K562 (cell line): Measurements from ENCODE around the gene SELL. TPM values are rescaled to one million over a fixed set of nuclear protein-coding genes. Genes with fewer than 3 reads are reported as not detected.

ENCODE experiments used
- ATAC-seq: fragments of 200-7000 bp; cut with Tn5 transposase; 3 replicates; pipeline ENCODE4 v1.9.1; 2020; ENCODE audit warnings: moderate library complexity
- BruUV-seq: library from RNA; stranded (reverse); fragments of 400-500 nt; replicated peaks from 2 replicates; lab custom pipeline; 2021; lab: Mats Ljungman, UMichigan
- CTCF ChIA-PET: fragments of 300-600 bp; formaldehyde crosslinking; extraction: SDS; loops from one replicate; lab custom pipeline; 2021; ENCODE audit warnings: low intra/inter-chr PET ratio; lab: Yijun Ruan, JAX
- POLR2A ChIA-PET: fragments of 300-600, 350-650 bp; sonication (Branson Sonifier 250); formaldehyde crosslinking; extraction: SDS; loops from one replicate; lab custom pipeline; 2021; ENCODE audit warnings: antibody characterized with exemption, inconsistent platforms; lab: Yijun Ruan, JAX
- DNase-seq, 4 experiments: peaks; one replicate each; pipeline versions ENCODE4 v3.0.0 to v3.0.0-alpha.2; 2011 to 2018; ENCODE audit warnings: low spot score in 3 of 4, mixed read lengths in 3 of 4; ENCODE audit errors: extremely low read depth in 1 of 4
- FAIRE-seq: peaks from 2 replicates; lab custom pipeline; 2011; peaks lifted over from hg19 to GRCh38; lab: Jason Lieb, UNC
- H2AFZ ChIP-seq: 2 replicates; pipeline ENCODE4 v1.6.0; 2011; ENCODE audit warnings: low read depth, low read length, control low read depth, inconsistent platforms
- H3K27ac ChIP-seq: fragments of 200-600 bp; 3 replicates; pipeline ENCODE4 v1.8.0; 2011; ENCODE audit warnings: low read depth, mild to moderate bottlenecking, control low read depth, inconsistent platforms, low read length, moderate library complexity, mixed read lengths; ENCODE audit errors: extremely low read depth
- H3K27me3 ChIP-seq, 2 experiments: fragments of 300-600 bp in 1 of 2; 2 replicates in 1 of 2; 3 replicates in 1 of 2; pipeline versions ENCODE4 v1.6.0 to v1.8.0; 2011; ENCODE audit warnings: inconsistent platforms in 2 of 2, low read length in 2 of 2, mild to moderate bottlenecking in 1 of 2, mixed read lengths in 1 of 2, moderate library complexity in 1 of 2; ENCODE audit not compliant: control insufficient read depth in 2 of 2, insufficient read depth in 2 of 2
- H3K36me3 ChIP-seq: fragments of 300-600 bp; 3 replicates; pipeline ENCODE4 v1.8.0; 2011; ENCODE audit warnings: mild to moderate bottlenecking, low read length, inconsistent platforms; ENCODE audit not compliant: control insufficient read depth, insufficient read depth
- H3K4me1 ChIP-seq, 2 experiments: fragments of 200-600 bp in 1 of 2; replicated peaks in 1 of 2; 2 replicates in 1 of 2; 3 replicates in 1 of 2; pipeline versions ENCODE4 v1.5.1 to v1.8.0; 2011; ENCODE audit warnings: inconsistent platforms in 2 of 2, low read length in 2 of 2, mild to moderate bottlenecking in 1 of 2, mixed read lengths in 1 of 2, moderate library complexity in 1 of 2; ENCODE audit not compliant: control insufficient read depth in 2 of 2, insufficient read depth in 2 of 2
- H3K4me2 ChIP-seq: 2 replicates; pipeline ENCODE4 v1.6.1; 2011; ENCODE audit warnings: low read length, control low read depth, inconsistent platforms, mixed read lengths; ENCODE audit not compliant: insufficient read depth
- H3K4me3 ChIP-seq: fragments of 200-600 bp; sonication (generic), shearing (Covaris generic); 2 replicates; pipeline ENCODE4 v1.5.1; 2016; ENCODE audit warnings: control low read depth, inconsistent platforms
- H3K79me2 ChIP-seq: fragments of 200-600 bp; 3 replicates; pipeline ENCODE4 v1.8.0; 2011; ENCODE audit warnings: low read length, inconsistent platforms; ENCODE audit not compliant: control insufficient read depth, insufficient read depth
- H3K9ac ChIP-seq, 2 experiments: 2 replicates each; pipeline versions ENCODE4 v1.6.0 to v1.6.1; 2011; ENCODE audit warnings: low read depth in 2 of 2, low read length in 2 of 2, control low read depth in 1 of 2, inconsistent platforms in 1 of 2, mild to moderate bottlenecking in 1 of 2, mixed read lengths in 1 of 2; ENCODE audit not compliant: insufficient read depth in 1 of 2
- H3K9me1 ChIP-seq: one replicate; pipeline ENCODE4 v1.6.0; 2011; ENCODE audit warnings: inconsistent platforms, mild to moderate bottlenecking, low read length, moderate library complexity; ENCODE audit not compliant: control insufficient read depth, insufficient read depth
- H3K9me3 ChIP-seq: replicated peaks from 2 replicates; pipeline ENCODE4 v1.5.1; 2011; ENCODE audit warnings: low read depth, low read length, inconsistent platforms; ENCODE audit not compliant: control insufficient read depth, insufficient read depth
- H4K20me1 ChIP-seq: replicated peaks from 2 replicates; pipeline ENCODE4 v1.6.1; 2011; ENCODE audit warnings: low read length, inconsistent platforms, mixed read lengths; ENCODE audit not compliant: control insufficient read depth, insufficient read depth
- ARID1B ChIP-seq: fragments of 450-650 bp; IDR thresholded peaks from 2 replicates; pipeline ENCODE4 v1.6.1; 2016; ENCODE audit warnings: antibody characterized with exemption, mild to moderate bottlenecking, inconsistent platforms
- C11orf30 ChIP-seq: fragments of 450-650 bp; IDR thresholded peaks from 2 replicates; pipeline ENCODE4 v1.6.1; 2016; ENCODE audit warnings: low read depth, mild to moderate bottlenecking
- EP300 ChIP-seq: IDR thresholded peaks from 2 replicates; pipeline ENCODE4 v1.6.1; 2012; ENCODE audit warnings: low read length, improper control_type of control experiment
- GABPB1 ChIP-seq: sonication (generic); formaldehyde crosslinking; IDR thresholded peaks from 2 replicates; pipeline ENCODE4 v1.8.0; 2022; ENCODE audit warnings: mild to moderate bottlenecking, missing genetic modification reagents
- HDAC8 ChIP-seq: fragments of 450-650 bp; IDR thresholded peaks from 2 replicates; pipeline ENCODE4 v1.6.1; 2016; ENCODE audit warnings: mild to moderate bottlenecking, missing genetic modification characterization, moderate library complexity, missing compliant biosample characterization
- L3MBTL2 ChIP-seq: fragments of 450-650 bp; IDR thresholded peaks from 2 replicates; pipeline ENCODE4 v1.6.1; 2016; ENCODE audit warnings: mild to moderate bottlenecking, moderate library complexity
- MAFF ChIP-seq: IDR thresholded peaks from 2 replicates; pipeline ENCODE4 v1.6.1; 2012; ENCODE audit warnings: low read length, improper control_type of control experiment
- TFAM ChIP-seq: fragments of 250-450 bp; sonication (Bioruptor Pico); conservative IDR thresholded peaks from 2 replicates; pipeline ENCODE4 v1.5.0; 2021; ENCODE audit warnings: mild to moderate bottlenecking, moderate library complexity
- ZNF695 ChIP-seq: fragments of 450-650 bp; formaldehyde crosslinking; IDR thresholded peaks from 2 replicates; pipeline ENCODE4 v1.4.0; 2020; ENCODE audit warnings: mild to moderate bottlenecking, moderate library complexity
- WGBS: fragments of 100-300 bp; shearing (Covaris generic); methylation state at CpG from one replicate; pipeline ENCODE4 v1.1.6; 2016; ENCODE audit warnings: low coverage, mixed read lengths; ENCODE audit not compliant: insufficient coverage; ENCODE audit errors: missing lambda C conversion rate; 5-methylcytosine and 5-hydroxymethylcytosine counted together
- in situ Hi-C: fragments of 300-500 bp; cut with MboI; formaldehyde crosslinking; loops from 4 replicates; pipeline ENCODE4 v1.15.0; 2018; ENCODE audit warnings: inconsistent platforms, mixed read lengths
- intact Hi-C: fragments of 100-400 bp; cut with micrococcal nuclease; formaldehyde crosslinking; loops from 2 replicates; pipeline ENCODE4 v1.14.2; 2022
- polyA plus RNA-seq, 8 experiments: library from polyadenylated mRNA; depleted of rRNA in 4 of 8; stranded (reverse) in 5 of 8; unstranded in 3 of 8; fragments of >200 nt; fragmentation: Nextera tagmentation in 2 of 8; fragmentation: Illumina TruSeq in 1 of 8; extraction: Ambion mirVana in 2 of 8; extraction: Trizol in 1 of 8; gene quantifications; 2 replicates each; pipeline versions ENCODE4 v1.2.1 to v1.2.3, GENCODE V29; 2011 to 2014; ENCODE audit warnings: inconsistent platforms in 1 of 8, missing spikeins in 1 of 8
- total RNA-seq, 7 experiments: library from RNA; depleted of rRNA in 6 of 7; stranded (reverse); fragments of >200 nt in 6 of 7; fragmentation: Illumina TruSeq in 2 of 7; extraction: Trizol in 2 of 7; gene quantifications; 2 replicates each; pipeline versions ENCODE4 v1.2.1 to v1.2.3, GENCODE V29; 2011 to 2021; ENCODE audit warnings: low replicate concordance in 1 of 7
- TF ChIP-seq, protein P1 (sequence below): fragments of 450-650 bp; formaldehyde crosslinking; conservative IDR thresholded peaks from 2 replicates; pipeline ENCODE4 v1.4.0; 2022; ENCODE audit warnings: mild to moderate bottlenecking, missing genetic modification characterization
- TF ChIP-seq, protein P2 (sequence below): fragments of 250-450 bp; sonication (Bioruptor Pico); IDR thresholded peaks from 2 replicates; pipeline ENCODE4 v1.4.0; 2020; ENCODE audit warnings: mild to moderate bottlenecking, moderate library complexity
- TF ChIP-seq, protein P3 (sequence below): sonication (generic); formaldehyde crosslinking; IDR thresholded peaks from 2 replicates; pipeline ENCODE4 v1.8.0; 2022; ENCODE audit warnings: mild to moderate bottlenecking, missing genetic modification reagents

The SELL gene
- total and polyA plus RNA-seq, 9 of the 15 experiments (the other 6 are each of a cell fraction or from before 2014, with no cell fraction given), result 0.51 TPM; not detected in 8

DNA sequence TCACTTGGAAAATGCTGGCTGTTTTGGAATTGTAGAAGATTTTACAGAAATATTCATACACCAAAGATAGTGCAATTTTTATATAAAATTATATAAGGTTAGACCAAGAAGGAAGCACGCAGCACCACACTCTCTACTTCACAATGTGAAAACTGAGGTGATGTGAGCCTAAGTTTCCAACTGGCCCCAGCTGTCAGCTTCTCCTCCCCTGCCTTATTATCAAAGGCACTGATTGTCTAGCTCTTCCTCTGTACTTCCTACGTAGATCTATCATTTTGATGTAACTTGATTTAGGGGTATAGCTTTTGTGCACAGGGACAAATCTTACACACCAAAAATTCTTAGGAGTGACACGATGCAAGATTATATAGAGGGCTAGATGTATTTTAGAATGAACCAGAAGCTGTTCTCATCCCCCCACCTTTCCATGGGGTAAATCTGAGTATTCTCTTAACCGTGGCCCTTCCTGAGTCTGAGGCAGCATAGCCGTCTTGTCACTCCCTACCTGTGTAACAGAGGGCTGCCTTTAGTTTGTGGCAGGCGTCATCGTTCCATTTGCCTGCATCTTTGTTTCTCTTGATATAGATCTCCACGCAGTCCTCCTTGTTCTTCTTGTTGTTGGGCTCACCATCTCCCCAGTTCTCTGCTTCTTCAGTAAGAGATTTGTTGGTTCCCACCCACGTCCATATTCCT lies 3.4 kb downstream of the SELL start (continued):
- TF ChIP-seq, protein P1, sequence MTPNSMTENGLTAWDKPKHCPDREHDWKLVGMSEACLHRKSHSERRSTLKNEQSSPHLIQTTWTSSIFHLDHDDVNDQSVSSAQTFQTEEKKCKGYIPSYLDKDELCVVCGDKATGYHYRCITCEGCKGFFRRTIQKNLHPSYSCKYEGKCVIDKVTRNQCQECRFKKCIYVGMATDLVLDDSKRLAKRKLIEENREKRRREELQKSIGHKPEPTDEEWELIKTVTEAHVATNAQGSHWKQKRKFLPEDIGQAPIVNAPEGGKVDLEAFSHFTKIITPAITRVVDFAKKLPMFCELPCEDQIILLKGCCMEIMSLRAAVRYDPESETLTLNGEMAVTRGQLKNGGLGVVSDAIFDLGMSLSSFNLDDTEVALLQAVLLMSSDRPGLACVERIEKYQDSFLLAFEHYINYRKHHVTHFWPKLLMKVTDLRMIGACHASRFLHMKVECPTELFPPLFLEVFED (CRISPR knock-in tag), result no peak
- TF ChIP-seq, protein P2, sequence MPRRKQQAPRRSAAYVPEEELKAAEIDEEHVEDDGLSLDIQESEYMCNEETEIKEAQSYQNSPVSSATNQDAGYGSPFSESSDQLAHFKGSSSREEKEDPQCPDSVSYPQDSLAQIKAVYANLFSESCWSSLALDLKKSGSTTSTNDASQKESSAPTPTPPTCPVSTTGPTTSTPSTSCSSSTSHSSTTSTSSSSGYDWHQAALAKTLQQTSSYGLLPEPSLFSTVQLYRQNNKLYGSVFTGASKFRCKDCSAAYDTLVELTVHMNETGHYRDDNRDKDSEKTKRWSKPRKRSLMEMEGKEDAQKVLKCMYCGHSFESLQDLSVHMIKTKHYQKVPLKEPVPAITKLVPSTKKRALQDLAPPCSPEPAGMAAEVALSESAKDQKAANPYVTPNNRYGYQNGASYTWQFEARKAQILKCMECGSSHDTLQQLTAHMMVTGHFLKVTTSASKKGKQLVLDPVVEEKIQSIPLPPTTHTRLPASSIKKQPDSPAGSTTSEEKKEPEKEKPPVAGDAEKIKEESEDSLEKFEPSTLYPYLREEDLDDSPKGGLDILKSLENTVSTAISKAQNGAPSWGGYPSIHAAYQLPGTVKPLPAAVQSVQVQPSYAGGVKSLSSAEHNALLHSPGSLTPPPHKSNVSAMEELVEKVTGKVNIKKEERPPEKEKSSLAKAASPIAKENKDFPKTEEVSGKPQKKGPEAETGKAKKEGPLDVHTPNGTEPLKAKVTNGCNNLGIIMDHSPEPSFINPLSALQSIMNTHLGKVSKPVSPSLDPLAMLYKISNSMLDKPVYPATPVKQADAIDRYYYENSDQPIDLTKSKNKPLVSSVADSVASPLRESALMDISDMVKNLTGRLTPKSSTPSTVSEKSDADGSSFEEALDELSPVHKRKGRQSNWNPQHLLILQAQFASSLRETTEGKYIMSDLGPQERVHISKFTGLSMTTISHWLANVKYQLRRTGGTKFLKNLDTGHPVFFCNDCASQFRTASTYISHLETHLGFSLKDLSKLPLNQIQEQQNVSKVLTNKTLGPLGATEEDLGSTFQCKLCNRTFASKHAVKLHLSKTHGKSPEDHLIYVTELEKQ (CRISPR knock-in tag), result no peak
- TF ChIP-seq ZNF695 (CRISPR knock-in tag), result no peak

DNA sequence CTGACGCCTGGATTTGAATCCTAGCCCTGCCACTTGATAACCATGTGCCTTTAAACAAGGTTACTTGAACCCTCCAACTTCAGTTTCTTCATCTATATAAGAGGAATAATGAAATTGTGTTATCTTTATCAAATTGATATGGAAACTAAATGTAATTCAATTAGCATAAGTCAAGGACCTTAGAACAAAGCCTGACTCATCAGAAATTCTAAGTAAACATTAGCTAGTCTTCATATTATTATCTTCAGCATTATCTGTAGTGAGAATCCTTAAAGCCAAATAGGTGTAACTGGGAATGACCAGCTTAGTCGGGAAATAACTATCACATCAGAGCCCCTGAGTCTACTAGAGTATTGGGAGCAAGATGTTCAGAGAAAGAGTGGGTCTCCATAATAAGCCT lies 6.6 kb downstream of the SELL start:
- Histone ChIP-seq H3K4me2 (no peak overlapping the region), H3K9me3 (no peaks in the 10 kb centered on the region), H3K79me2 (no peaks in the 10 kb centered on the region), H3K27me3 (no peaks in the 10 kb centered on the region), H3K27ac (no peak overlapping the region), H3K4me1 (no peaks in the 10 kb centered on the region), H3K9me1 (no peaks in the 10 kb centered on the region), H3K36me3 (no peaks in the 10 kb centered on the region), H2AFZ (no peak overlapping the region), H3K4me3 (no peak overlapping the region), H4K20me1 (no peaks in the 10 kb centered on the region), H3K9ac (no peak overlapping the region)
- POLR2A ChIA-PET, result interaction anchor here (0.9 kb wide), 1 partner anchor 18 kb away, joined by 3 read pairs; no protein-coding TSS in a partner anchor
- intact Hi-C loops, result loop anchor here (10.0 kb wide), 1 partner anchor 240 kb away; no protein-coding TSS in a partner anchor
- DNase-seq (no peak), ATAC-seq (no peak), FAIRE-seq (no peak)
- WGBS, result 2% methylated on average over 2 of the region's 2 CpGs
- in situ Hi-C loops, result no loop called here
- no TSS peak for BruUV-seq
- CTCF ChIA-PET, result no interaction called here
- TF ChIP-seq GABPB1 (no peak), L3MBTL2 (no peak), HDAC8 (tag) (no peak), MAFF (peak; percentile 26; the same call in 1 of the 2 replicates), EP300 (no peak), C11orf30 (peak; percentile 43; the same call in 1 of the 2 replicates), TFAM (CRISPR knock-in tag) (no peak), ARID1B (no peak)
- TF ChIP-seq, protein P3, sequence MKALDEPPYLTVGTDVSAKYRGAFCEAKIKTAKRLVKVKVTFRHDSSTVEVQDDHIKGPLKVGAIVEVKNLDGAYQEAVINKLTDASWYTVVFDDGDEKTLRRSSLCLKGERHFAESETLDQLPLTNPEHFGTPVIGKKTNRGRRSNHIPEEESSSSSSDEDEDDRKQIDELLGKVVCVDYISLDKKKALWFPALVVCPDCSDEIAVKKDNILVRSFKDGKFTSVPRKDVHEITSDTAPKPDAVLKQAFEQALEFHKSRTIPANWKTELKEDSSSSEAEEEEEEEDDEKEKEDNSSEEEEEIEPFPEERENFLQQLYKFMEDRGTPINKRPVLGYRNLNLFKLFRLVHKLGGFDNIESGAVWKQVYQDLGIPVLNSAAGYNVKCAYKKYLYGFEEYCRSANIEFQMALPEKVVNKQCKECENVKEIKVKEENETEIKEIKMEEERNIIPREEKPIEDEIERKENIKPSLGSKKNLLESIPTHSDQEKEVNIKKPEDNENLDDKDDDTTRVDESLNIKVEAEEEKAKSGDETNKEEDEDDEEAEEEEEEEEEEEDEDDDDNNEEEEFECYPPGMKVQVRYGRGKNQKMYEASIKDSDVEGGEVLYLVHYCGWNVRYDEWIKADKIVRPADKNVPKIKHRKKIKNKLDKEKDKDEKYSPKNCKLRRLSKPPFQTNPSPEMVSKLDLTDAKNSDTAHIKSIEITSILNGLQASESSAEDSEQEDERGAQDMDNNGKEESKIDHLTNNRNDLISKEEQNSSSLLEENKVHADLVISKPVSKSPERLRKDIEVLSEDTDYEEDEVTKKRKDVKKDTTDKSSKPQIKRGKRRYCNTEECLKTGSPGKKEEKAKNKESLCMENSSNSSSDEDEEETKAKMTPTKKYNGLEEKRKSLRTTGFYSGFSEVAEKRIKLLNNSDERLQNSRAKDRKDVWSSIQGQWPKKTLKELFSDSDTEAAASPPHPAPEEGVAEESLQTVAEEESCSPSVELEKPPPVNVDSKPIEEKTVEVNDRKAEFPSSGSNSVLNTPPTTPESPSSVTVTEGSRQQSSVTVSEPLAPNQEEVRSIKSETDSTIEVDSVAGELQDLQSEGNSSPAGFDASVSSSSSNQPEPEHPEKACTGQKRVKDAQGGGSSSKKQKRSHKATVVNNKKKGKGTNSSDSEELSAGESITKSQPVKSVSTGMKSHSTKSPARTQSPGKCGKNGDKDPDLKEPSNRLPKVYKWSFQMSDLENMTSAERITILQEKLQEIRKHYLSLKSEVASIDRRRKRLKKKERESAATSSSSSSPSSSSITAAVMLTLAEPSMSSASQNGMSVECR (CRISPR knock-in tag), result no peak
